ENCODE measurements around the gene MT2A. TPM values are rescaled to one million over a fixed set of nuclear protein-coding genes. Genes with fewer than 3 reads are reported as not detected.

MT2A gene
- total RNA-seq, 1 donor from 2014 or later, result 160 TPM

GRCh38 chr16:56589141-56590039, 19.0 kb upstream of the MT2A start, which contains the start of gene MT3:
TSS of gene MT3 (plus strand) at chr16:56589528. CDS start at chr16:56589591, 63 bp downstream.
- H3K4me1 Mint-ChIP-seq (ENCODE audit: low read depth), result peaks cover 13% of the 10 kb centered on the region
- TF ChIP-seq CTCF (IDR thresholded peaks at IDR 0.05), result peak; percentile 20
- H3K9me3 Mint-ChIP-seq (ENCODE audit: low read depth), result peaks cover 3% of the 10 kb centered on the region
- H3K27ac Mint-ChIP-seq (ENCODE audit: unreplicated experiment), result no peak within 1 kb of the TSS
- peaks cover 17% of the 10 kb centered on the region for H3K27me3 Mint-ChIP-seq (ENCODE audit: low read depth)
- DNase-seq (ENCODE audit: low spot score), result no peak
- no peaks in the 10 kb centered on the region for H3K36me3 Mint-ChIP-seq (ENCODE audit: low read depth)
- H3K4me3 Mint-ChIP-seq (ENCODE audit: unreplicated experiment), result peak within 1 kb of the TSS; percentile 68

- Mint-ChIP-seq H3K27ac (ENCODE audit: unreplicated experiment) (no peak overlapping the region), H3K9me3 (ENCODE audit: low read depth) (peaks cover 3% of the 10 kb centered on the region), H3K36me3 (ENCODE audit: low read depth) (no peaks in the 10 kb centered on the region), H3K27me3 (ENCODE audit: low read depth) (peaks cover 14% of the 10 kb centered on the region), H3K4me3 (ENCODE audit: unreplicated experiment) (no peak overlapping the region), H3K4me1 (ENCODE audit: low read depth) (peaks cover 13% of the 10 kb centered on the region)
- no peak for DNase-seq (ENCODE audit: low spot score)
- TF ChIP-seq CTCF (IDR thresholded peaks at IDR 0.05), result no peak
These were observed 16.9 kb upstream of the MT2A start for GRCh38 chr16:56591377-56592060.

GRCh38 chr16:56593573-56594291, 14.7 kb upstream of the MT2A start:
- H3K4me1 Mint-ChIP-seq (ENCODE audit: low read depth), result peaks cover 11% of the 10 kb centered on the region
- no peak overlapping the region for H3K4me3 Mint-ChIP-seq (ENCODE audit: unreplicated experiment)

GRCh38 chr16:56594292-56594619, 14.1 kb upstream of the MT2A start:
- Mint-ChIP-seq H3K27ac (ENCODE audit: unreplicated experiment) (no peak overlapping the region), H3K4me1 (ENCODE audit: low read depth) (peaks cover 9% of the 10 kb centered on the region), H3K36me3 (ENCODE audit: low read depth) (no peaks in the 10 kb centered on the region), H3K9me3 (ENCODE audit: low read depth) (peaks cover 10% of the 10 kb centered on the region), H3K27me3 (ENCODE audit: low read depth) (peaks cover 8% of the 10 kb centered on the region), H3K4me3 (ENCODE audit: unreplicated experiment) (no peak overlapping the region)
- DNase-seq (ENCODE audit: low spot score), result no peak
- TF ChIP-seq CTCF (IDR thresholded peaks at IDR 0.05), result no peak

More at GRCh38 chr16:56593573-56594291, 14.7 kb upstream of the MT2A start:
- no peak overlapping the region for H3K27ac Mint-ChIP-seq (ENCODE audit: unreplicated experiment)
- no peak for DNase-seq (ENCODE audit: low spot score)
- TF ChIP-seq CTCF (IDR thresholded peaks at IDR 0.05), result no peak
- peaks cover 11% of the 10 kb centered on the region for H3K27me3 Mint-ChIP-seq (ENCODE audit: low read depth)
- no peaks in the 10 kb centered on the region for H3K36me3 Mint-ChIP-seq (ENCODE audit: low read depth)
- peaks cover 10% of the 10 kb centered on the region for H3K9me3 Mint-ChIP-seq (ENCODE audit: low read depth)
